Measurements from ENCODE around the gene CELF2.
"Not testable (repeated sequence)": the region's sequence is repeated elsewhere in the genome, so short reads cannot be mapped to it uniquely, and the experiment has no call there.

CELF2 gene

GRCh38 chr10:11179516-11180105 lies 161.9 kb downstream of the CELF2 start:
- TF ChIP-seq CTCF (conservative IDR thresholded peaks at IDR 0.05), result no peak
- no peak overlapping the region for H3K27ac ChIP-seq

- no peak for TF ChIP-seq CTCF (conservative IDR thresholded peaks at IDR 0.05)
- no peak overlapping the region for H3K27ac ChIP-seq
These were observed 162.6 kb downstream of the CELF2 start for GRCh38 chr10:11180228-11180627.

GRCh38 chr10:11181978-11182377 lies 164.3 kb downstream of the CELF2 start:
- TF ChIP-seq CTCF (conservative IDR thresholded peaks at IDR 0.05), result no peak
- H3K27ac ChIP-seq, result no peak overlapping the region

- no peak for TF ChIP-seq CTCF (conservative IDR thresholded peaks at IDR 0.05)
- no peak overlapping the region for H3K27ac ChIP-seq
These were observed 165.3 kb downstream of the CELF2 start for GRCh38 chr10:11183015-11183414.

GRCh38 chr10:11184093-11184492 lies 166.4 kb downstream of the CELF2 start:
- no peak overlapping the region for H3K27ac ChIP-seq
- no peak for TF ChIP-seq CTCF (conservative IDR thresholded peaks at IDR 0.05)

GRCh38 chr10:11185128-11185665 lies 167.5 kb downstream of the CELF2 start:
- H3K27ac ChIP-seq, result not testable (repeated sequence)

- TF ChIP-seq CTCF (conservative IDR thresholded peaks at IDR 0.05), result no peak
- H3K27ac ChIP-seq, result no peak overlapping the region
These were observed 168.7 kb downstream of the CELF2 start for GRCh38 chr10:11186374-11186773.

GRCh38 chr10:11189582-11190376 lies 172.1 kb downstream of the CELF2 start:
- no peak for TF ChIP-seq CTCF (conservative IDR thresholded peaks at IDR 0.05)
- no peak overlapping the region for H3K27ac ChIP-seq
